Measurements from ENCODE around the gene CNPY1. TPM values are rescaled to one million over a fixed set of nuclear protein-coding genes. Genes with fewer than 3 reads are reported as not detected.

CNPY1 gene
- total and polyA plus RNA-seq, 2 of the 8 experiments (the other 6 are each of a cell fraction or from before 2014, with no cell fraction given), result not detected

DNA sequence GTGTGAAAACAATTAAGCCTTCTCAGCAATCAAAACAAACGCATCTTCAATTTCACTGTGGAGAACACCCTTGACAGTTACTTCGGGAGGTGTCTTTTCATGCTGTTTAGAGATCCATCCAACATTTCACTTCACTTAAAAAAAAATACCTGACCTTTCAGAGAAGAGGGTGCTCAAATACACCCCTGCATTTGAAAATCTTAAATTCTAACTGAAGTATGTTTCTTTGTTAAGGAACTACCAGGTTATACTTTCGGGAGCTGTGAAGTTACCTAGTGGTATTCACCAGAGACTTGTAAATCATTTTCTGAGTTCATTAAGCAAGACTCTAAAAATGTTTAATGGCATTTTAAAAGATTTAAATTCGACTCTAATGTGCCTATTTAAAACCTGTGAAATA, 38.8 kb downstream of the CNPY1 start (continued):
- no peak for TF ChIP-seq TEAD4 (IDR thresholded peaks at IDR 0.05; ENCODE audit: low read depth, low read length)
- no peak for TF ChIP-seq SAP30 (IDR thresholded peaks at IDR 0.05; ENCODE audit: insufficient read depth, insufficient replicate concordance, low read length)
- TF ChIP-seq HDAC2 (IDR thresholded peaks at IDR 0.05; ENCODE audit: borderline replicate concordance in 1 of 2, low read depth in 2 of 2, low read length in 2 of 2), result no peak
- no peak for TF ChIP-seq RXRA (IDR thresholded peaks at IDR 0.05; ENCODE audit: insufficient read depth, low read depth, low read length)
- no peak for TF ChIP-seq JUN (IDR thresholded peaks at IDR 0.05; ENCODE audit: low read depth, low read length)
- TF ChIP-seq ZNF274 (IDR thresholded peaks at IDR 0.05; ENCODE audit: borderline replicate concordance, extremely low read depth, low read length), result no peak
- TF ChIP-seq, protein P1, sequence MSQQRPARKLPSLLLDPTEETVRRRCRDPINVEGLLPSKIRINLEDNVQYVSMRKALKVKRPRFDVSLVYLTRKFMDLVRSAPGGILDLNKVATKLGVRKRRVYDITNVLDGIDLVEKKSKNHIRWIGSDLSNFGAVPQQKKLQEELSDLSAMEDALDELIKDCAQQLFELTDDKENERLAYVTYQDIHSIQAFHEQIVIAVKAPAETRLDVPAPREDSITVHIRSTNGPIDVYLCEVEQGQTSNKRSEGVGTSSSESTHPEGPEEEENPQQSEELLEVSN (IDR thresholded peaks at IDR 0.05), result no peak

Measured in H1 (cell line).